Activated CD4-positive, alpha-beta memory T cell treated with anti-CD3 and anti-CD28 coated beads for 36 hours (primary cell): ENCODE measurements around the gene OR6X1. TPM values are rescaled to one million over a fixed set of nuclear protein-coding genes. Genes with fewer than 3 reads are reported as not detected.

Experiments used
- CTCF ChIA-PET: fragments of 350-600 bp; sonication (Branson Sonifier 250); formaldehyde crosslinking; loops from one replicate; lab custom pipeline; 2021; ENCODE audit warnings: antibody characterized with exemption, inconsistent platforms; lab: Charles Lee
- POLR2A ChIA-PET: fragments of 350-600 bp; sonication (Branson Sonifier 250); formaldehyde crosslinking; loops from one replicate; lab custom pipeline; 2021; ENCODE audit warnings: antibody characterized with exemption; lab: Charles Lee
- DNase-seq: peaks from one replicate; pipeline ENCODE4 v3.0.0-alpha.2; 2020
- H3K27ac Mint-ChIP-seq: one replicate; pipeline ENCODE4 v1.8.0; 2021; ENCODE audit warnings: mixed read lengths
- H3K27me3 Mint-ChIP-seq: one replicate; pipeline ENCODE4 v1.8.0; 2021; ENCODE audit warnings: mixed read lengths
- H3K36me3 Mint-ChIP-seq: one replicate; pipeline ENCODE4 v1.8.0; 2021; ENCODE audit warnings: mixed read lengths
- H3K4me1 Mint-ChIP-seq: one replicate; pipeline ENCODE4 v1.8.0; 2021; ENCODE audit warnings: low read depth, mixed read lengths
- H3K4me3 Mint-ChIP-seq: one replicate; pipeline ENCODE4 v1.8.0; 2021; ENCODE audit warnings: mild to moderate bottlenecking, mixed read lengths
- H3K9me3 Mint-ChIP-seq: one replicate; pipeline ENCODE4 v1.8.0; 2021; ENCODE audit warnings: mixed read lengths
- intact Hi-C: fragments of 100-400 bp; cut with micrococcal nuclease; formaldehyde crosslinking; loops from one replicate; pipeline ENCODE4 v1.15.1; 2023
- total RNA-seq, 2 experiments: library from RNA; stranded (reverse); gene quantifications; one replicate each; pipeline ENCODE4 v1.2.3, GENCODE V29; 2021

Gene OR6X1
- total RNA-seq, result not detected

- intact Hi-C loops, result no loop called here
- H3K36me3 Mint-ChIP-seq, result no peaks in the 10 kb centered on the region
- no peaks in the 10 kb centered on the region for H3K4me1 Mint-ChIP-seq
- CTCF ChIA-PET, result no interaction called here
- DNase-seq, result no peak
- H3K27me3 Mint-ChIP-seq, result peaks cover 27% of the 10 kb centered on the region
- POLR2A ChIA-PET, result no interaction called here
- H3K9me3 Mint-ChIP-seq, result no peaks in the 10 kb centered on the region
- H3K4me3 Mint-ChIP-seq, result no peak within 1 kb of the TSS
- H3K27ac Mint-ChIP-seq, result no peak within 1 kb of the TSS
Observed at GRCh38 chr11:123754101-123754568, at the start of gene OR6X1. Gene OR6X1 (minus strand): TSS chr11:123754518. CDS start chr11:123754518, 0 bp downstream.

- ChIA-PET POLR2A (no interaction called here), CTCF (no interaction called here)
- H3K27ac Mint-ChIP-seq, result no peak overlapping the region
- no peaks in the 10 kb centered on the region for H3K9me3 Mint-ChIP-seq
- no peaks in the 10 kb centered on the region for H3K36me3 Mint-ChIP-seq
- DNase-seq, result no peak
- H3K4me3 Mint-ChIP-seq, result no peak overlapping the region
- intact Hi-C loops, result no loop called here
- H3K27me3 Mint-ChIP-seq, result no peaks in the 10 kb centered on the region
- H3K4me1 Mint-ChIP-seq, result no peaks in the 10 kb centered on the region
Observed at GRCh38 chr11:123801765-123802164, 47.4 kb upstream of the OR6X1 start.

GRCh38 chr11:123800036-123800435 is 45.7 kb upstream of the OR6X1 start:
- H3K4me3 Mint-ChIP-seq, result no peak overlapping the region
- H3K27me3 Mint-ChIP-seq, result no peaks in the 10 kb centered on the region
- CTCF ChIA-PET, result no interaction called here
- POLR2A ChIA-PET, result no interaction called here
- no peak overlapping the region for H3K27ac Mint-ChIP-seq
- no peaks in the 10 kb centered on the region for H3K36me3 Mint-ChIP-seq
- no peaks in the 10 kb centered on the region for H3K9me3 Mint-ChIP-seq
- H3K4me1 Mint-ChIP-seq, result no peaks in the 10 kb centered on the region
- intact Hi-C loops, result no loop called here
- DNase-seq, result no peak

GRCh38 chr11:123799438-123799837 is 45.1 kb upstream of the OR6X1 start:
- intact Hi-C loops, result no loop called here
- Mint-ChIP-seq H3K9me3 (no peaks in the 10 kb centered on the region), H3K27me3 (no peaks in the 10 kb centered on the region), H3K27ac (no peak overlapping the region), H3K4me3 (no peak overlapping the region), H3K4me1 (no peaks in the 10 kb centered on the region), H3K36me3 (no peaks in the 10 kb centered on the region)
- POLR2A ChIA-PET, result no interaction called here
- no peak for DNase-seq
- CTCF ChIA-PET, result no interaction called here

- DNase-seq, result no peak
- Mint-ChIP-seq H3K27me3 (no peaks in the 10 kb centered on the region), H3K36me3 (no peaks in the 10 kb centered on the region), H3K4me3 (no peak overlapping the region), H3K27ac (no peak overlapping the region), H3K9me3 (no peaks in the 10 kb centered on the region), H3K4me1 (no peaks in the 10 kb centered on the region)
- POLR2A ChIA-PET, result no interaction called here
- CTCF ChIA-PET, result no interaction called here
- intact Hi-C loops, result no loop called here
Observed at GRCh38 chr11:123798513-123799252, 44.4 kb upstream of the OR6X1 start.

- Mint-ChIP-seq H3K27ac (no peak overlapping the region), H3K4me3 (no peak overlapping the region), H3K9me3 (no peaks in the 10 kb centered on the region), H3K36me3 (no peaks in the 10 kb centered on the region), H3K27me3 (peaks cover 3% of the 10 kb centered on the region), H3K4me1 (no peaks in the 10 kb centered on the region)
- DNase-seq, result no peak
- ChIA-PET CTCF (no interaction called here), POLR2A (no interaction called here)
- intact Hi-C loops, result no loop called here
Observed at GRCh38 chr11:123798079-123798478, 43.8 kb upstream of the OR6X1 start.

GRCh38 chr11:123797541-123797940 is 43.2 kb upstream of the OR6X1 start:
- Mint-ChIP-seq H3K36me3 (no peaks in the 10 kb centered on the region), H3K27me3 (peaks cover 3% of the 10 kb centered on the region), H3K27ac (no peak overlapping the region), H3K9me3 (no peaks in the 10 kb centered on the region), H3K4me3 (no peak overlapping the region), H3K4me1 (no peaks in the 10 kb centered on the region)
- intact Hi-C loops, result no loop called here
- POLR2A ChIA-PET, result no interaction called here
- no peak for DNase-seq
- CTCF ChIA-PET, result no interaction called here

- Mint-ChIP-seq H3K4me3 (no peak overlapping the region), H3K4me1 (no peaks in the 10 kb centered on the region), H3K27me3 (peaks cover 3% of the 10 kb centered on the region), H3K9me3 (no peaks in the 10 kb centered on the region), H3K36me3 (no peaks in the 10 kb centered on the region), H3K27ac (no peak overlapping the region)
- DNase-seq, result no peak
- ChIA-PET CTCF (no interaction called here), POLR2A (no interaction called here)
- intact Hi-C loops, result no loop called here
Observed at GRCh38 chr11:123797114-123797513, 42.8 kb upstream of the OR6X1 start.

GRCh38 chr11:123796226-123796625 is 41.9 kb upstream of the OR6X1 start:
- Mint-ChIP-seq H3K9me3 (no peaks in the 10 kb centered on the region), H3K4me3 (no peak overlapping the region), H3K4me1 (no peaks in the 10 kb centered on the region), H3K27ac (no peak overlapping the region), H3K27me3 (peaks cover 3% of the 10 kb centered on the region), H3K36me3 (no peaks in the 10 kb centered on the region)
- POLR2A ChIA-PET, result no interaction called here
- no peak for DNase-seq
- intact Hi-C loops, result no loop called here
- CTCF ChIA-PET, result no interaction called here

- Mint-ChIP-seq H3K36me3 (no peaks in the 10 kb centered on the region), H3K4me3 (no peak overlapping the region), H3K9me3 (no peaks in the 10 kb centered on the region), H3K27me3 (peaks cover 4% of the 10 kb centered on the region), H3K27ac (no peak overlapping the region), H3K4me1 (no peaks in the 10 kb centered on the region)
- DNase-seq, result no peak
- ChIA-PET CTCF (no interaction called here), POLR2A (no interaction called here)
- intact Hi-C loops, result no loop called here
Observed at GRCh38 chr11:123783536-123783935, 29.2 kb upstream of the OR6X1 start.

- ChIA-PET POLR2A (no interaction called here), CTCF (no interaction called here)
- peaks cover 3% of the 10 kb centered on the region for H3K27me3 Mint-ChIP-seq
- H3K4me1 Mint-ChIP-seq, result no peaks in the 10 kb centered on the region
- no peak for DNase-seq
- H3K36me3 Mint-ChIP-seq, result no peaks in the 10 kb centered on the region
- no peaks in the 10 kb centered on the region for H3K9me3 Mint-ChIP-seq
- no peak overlapping the region for H3K27ac Mint-ChIP-seq
- intact Hi-C loops, result no loop called here
- no peak overlapping the region for H3K4me3 Mint-ChIP-seq
Observed at GRCh38 chr11:123778511-123778910, 24.2 kb upstream of the OR6X1 start.

GRCh38 chr11:123775715-123776549 is 21.6 kb upstream of the OR6X1 start:
- intact Hi-C loops, result no loop called here
- CTCF ChIA-PET, result no interaction called here
- no peaks in the 10 kb centered on the region for H3K9me3 Mint-ChIP-seq
- H3K4me1 Mint-ChIP-seq, result no peaks in the 10 kb centered on the region
- no peak overlapping the region for H3K27ac Mint-ChIP-seq
- no peak for DNase-seq
- H3K4me3 Mint-ChIP-seq, result no peak overlapping the region
- no peaks in the 10 kb centered on the region for H3K27me3 Mint-ChIP-seq
- POLR2A ChIA-PET, result no interaction called here
- H3K36me3 Mint-ChIP-seq, result no peaks in the 10 kb centered on the region
